Left kidney (tissue), 2 donors: ENCODE data around the gene MUC5AC. TPM values are rescaled to one million over a fixed set of nuclear protein-coding genes. Genes with fewer than 3 reads are reported as not detected.

Source experiments
- DNase-seq: peaks from one replicate; pipeline ENCODE4 v3.0.0-alpha.2; 2013
- polyA plus RNA-seq: library from polyadenylated mRNA; unstranded; fragments of 120-200 nt; gene quantifications from one replicate; pipeline ENCODE4 v1.2.1, GENCODE V29; 2013; ENCODE audit not compliant: insufficient read length

Gene MUC5AC
- polyA plus RNA-seq, 1 donor = 0.03 TPM

DNA sequence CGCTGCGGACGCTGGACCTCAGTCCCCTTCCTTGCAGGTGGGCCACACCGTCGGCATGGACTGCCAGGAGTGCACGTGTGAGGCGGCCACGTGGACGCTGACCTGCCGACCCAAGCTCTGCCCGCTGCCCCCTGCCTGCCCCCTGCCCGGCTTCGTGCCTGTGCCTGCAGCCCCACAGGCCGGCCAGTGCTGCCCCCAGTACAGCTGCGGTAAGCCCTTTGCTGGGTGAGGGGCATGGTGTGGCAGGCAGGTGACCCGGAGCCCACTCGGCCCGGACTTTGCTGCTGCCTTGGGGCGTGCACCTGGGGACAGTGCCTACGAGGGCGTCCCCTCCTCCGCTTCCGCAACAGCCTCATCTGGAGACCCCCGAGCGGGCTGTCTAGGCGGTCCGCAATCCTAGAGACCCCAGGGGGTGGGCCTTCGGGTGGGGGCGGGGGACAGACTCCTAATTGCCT, 39.7 kb downstream of the MUC5AC start:
- no peak for DNase-seq

DNA sequence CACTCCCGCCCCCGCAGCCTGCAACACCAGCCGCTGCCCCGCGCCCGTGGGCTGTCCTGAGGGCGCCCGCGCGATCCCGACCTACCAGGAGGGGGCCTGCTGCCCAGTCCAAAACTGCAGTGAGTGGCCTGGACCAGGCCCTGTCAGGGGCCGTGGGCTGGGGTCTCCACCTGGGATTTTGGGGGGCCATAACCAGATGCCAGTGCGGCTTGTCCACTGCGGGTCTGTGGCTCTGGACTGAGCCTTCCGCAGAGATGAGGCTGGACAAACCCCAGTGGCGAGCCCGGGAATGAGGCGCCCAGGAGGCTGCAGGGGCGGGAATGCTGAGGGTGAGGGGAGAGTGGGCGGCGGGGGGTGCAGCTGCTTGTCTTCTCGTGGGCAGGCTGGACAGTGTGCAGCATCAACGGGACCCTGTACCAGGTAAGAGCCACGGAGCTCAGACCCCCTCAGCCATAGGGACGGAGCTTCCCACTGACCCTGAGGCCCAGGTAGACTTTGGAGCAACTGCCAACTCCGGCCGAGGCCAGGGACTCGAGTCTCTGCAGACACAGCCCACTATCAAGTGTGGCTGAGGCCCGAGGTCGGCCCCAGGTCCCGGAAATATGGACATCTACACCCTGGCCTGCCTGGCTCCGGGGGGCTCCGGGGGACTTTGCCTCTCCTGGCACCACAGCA, 40.3 kb downstream of the MUC5AC start:
- DNase-seq = no peak

DNA sequence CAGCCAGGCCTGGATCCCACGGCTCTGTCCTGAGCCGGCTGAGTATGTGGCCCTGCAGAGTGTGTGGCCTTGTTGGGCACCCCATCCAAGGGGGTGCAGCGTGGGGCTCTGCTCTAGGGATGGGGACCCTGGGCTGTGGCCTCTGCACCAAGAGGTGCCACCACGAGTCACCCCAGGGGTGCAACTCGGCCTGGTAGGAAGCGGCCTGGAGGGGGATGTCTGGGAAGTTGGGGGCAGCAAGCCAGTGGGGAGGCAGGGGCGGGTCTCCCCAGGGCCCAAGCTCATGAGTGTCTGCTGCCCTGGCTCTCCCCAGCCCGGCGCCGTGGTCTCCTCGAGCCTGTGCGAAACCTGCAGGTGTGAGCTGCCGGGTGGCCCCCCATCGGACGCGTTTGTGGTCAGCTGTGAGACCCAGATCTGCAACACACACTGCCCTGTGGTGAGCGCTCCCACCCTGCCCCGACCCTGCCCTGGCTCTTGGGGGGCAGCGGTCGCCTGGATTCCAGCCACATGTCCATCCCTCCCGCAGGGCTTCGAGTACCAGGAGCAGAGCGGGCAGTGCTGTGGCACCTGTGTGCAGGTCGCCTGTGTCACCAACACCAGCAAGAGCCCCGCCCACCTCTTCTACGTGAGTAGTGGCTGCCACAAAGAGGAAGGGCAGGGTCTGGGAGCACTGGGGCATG, 40.9 kb downstream of the MUC5AC start:
- no peak for DNase-seq

DNA sequence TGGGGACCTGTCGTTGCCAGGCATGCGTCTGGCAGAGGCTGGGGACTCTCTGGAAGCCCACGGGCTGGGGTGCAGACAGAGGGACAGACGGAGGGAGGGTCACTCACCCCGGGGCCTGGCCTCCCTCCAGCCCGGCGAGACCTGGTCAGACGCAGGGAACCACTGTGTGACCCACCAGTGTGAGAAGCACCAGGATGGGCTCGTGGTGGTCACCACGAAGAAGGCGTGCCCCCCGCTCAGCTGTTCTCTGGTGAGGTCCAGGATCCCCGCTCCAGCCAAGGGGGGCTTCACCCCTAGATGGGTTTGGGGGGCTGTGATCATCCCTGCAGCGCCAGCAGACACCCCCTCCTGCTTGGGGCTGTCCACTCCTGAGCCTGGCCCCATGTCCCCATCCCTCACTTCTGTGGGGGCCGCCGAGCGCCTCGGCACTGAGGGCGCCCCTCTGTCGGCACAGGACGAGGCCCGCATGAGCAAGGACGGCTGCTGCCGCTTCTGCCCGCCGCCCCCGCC, 41.5 kb downstream of the MUC5AC start:
- no peak for DNase-seq

DNA sequence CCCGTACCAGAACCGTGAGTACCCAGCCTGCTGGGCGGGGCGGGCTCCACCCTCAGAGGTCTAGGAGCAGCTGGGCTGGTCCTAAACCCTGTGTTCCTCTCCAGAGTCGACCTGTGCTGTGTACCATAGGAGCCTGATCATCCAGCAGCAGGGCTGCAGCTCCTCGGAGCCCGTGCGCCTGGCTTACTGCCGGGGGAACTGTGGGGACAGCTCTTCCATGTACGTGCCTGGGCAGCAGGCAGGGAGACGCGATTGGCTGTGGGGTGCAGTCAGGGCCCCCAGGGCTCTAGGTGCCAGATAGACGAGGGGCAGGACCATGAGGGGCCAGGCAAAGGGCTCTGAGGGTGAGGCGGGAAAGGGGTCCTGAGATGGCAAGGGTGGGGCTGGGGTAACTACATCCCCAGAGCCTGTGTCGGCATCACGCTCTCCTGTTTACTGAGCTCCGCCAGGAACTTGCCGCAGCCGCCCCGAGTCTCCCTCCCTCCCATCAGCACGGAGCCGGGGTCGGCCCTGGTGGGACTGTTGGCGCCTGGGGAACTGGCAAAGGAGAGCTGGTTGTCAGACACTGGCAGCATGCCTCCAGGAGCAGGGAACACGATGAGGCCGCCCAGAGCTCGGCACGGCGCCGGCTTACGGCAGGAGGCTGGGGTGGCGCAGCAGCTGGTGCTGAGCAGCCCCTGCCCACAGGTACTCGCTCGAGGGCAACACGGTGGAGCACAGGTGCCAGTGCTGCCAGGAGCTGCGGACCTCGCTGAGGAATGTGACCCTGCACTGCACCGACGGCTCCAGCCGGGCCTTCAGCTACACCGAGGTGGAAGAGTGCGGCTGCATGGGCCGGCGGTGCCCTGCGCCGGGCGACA, 42.2 kb downstream of the MUC5AC start:
- no peak for DNase-seq

DNA sequence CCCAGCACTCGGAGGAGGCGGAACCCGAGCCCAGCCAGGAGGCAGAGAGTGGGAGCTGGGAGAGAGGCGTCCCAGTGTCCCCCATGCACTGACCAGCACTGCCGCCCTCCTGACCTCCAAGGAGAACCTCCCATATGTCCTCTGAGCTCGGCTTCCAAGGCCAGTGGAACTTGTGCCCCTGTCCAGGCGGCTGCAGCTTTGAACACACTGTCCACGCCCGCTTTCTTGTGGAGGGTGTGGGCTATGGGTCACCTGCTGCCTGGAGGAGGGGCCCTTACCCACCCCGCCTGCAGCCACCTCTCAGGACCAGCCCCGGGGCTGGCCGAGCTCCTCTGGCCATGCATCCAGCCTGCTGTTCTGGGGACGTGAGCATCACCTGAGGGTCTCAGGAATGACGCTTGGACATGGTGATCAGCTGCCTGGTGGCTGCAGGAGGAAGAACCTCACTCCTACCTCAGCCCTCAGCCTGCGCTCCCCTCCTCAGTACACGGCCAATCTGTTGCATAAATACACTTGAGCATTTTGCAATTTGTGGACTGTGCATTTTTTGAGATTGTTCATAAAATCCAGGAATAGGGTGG, 42.9 kb downstream of the MUC5AC start:
- no peak for DNase-seq

DNA sequence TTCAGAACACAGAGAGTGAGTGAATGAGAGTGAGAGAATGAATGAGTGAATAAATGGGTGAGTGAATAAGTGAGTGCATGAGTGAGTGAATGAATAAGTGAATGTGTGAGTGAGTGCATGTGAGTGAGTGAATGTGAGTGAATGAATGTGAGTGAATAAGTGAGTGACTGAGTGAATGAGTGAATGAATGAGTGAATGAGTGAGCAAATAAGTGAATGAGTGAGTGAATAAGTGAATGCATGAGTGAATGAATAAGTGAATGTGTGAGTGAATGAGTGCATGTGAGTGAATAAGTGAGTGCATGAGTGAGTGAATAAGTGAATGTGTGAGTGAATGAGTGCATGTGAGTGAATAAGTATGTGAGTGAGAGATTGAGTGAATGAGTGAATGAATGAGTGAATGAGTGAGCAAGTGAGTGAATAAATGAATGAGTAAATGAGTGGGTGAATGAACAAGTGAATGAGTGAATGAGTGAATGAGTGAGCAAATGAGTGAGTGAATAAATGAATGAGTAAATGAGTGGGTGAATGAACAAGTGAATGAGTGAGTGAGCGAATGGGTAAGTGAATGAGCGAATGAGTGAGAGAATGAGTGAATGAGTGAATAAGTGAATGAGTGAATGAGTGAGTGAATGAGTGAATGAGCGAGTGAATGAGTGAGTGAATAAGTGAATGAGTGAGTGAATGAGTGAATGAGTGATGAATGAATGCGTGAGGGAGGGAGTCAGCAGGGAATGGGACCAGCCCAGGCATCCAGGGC, 43.8 kb downstream of the MUC5AC start:
- no peak for DNase-seq

DNA sequence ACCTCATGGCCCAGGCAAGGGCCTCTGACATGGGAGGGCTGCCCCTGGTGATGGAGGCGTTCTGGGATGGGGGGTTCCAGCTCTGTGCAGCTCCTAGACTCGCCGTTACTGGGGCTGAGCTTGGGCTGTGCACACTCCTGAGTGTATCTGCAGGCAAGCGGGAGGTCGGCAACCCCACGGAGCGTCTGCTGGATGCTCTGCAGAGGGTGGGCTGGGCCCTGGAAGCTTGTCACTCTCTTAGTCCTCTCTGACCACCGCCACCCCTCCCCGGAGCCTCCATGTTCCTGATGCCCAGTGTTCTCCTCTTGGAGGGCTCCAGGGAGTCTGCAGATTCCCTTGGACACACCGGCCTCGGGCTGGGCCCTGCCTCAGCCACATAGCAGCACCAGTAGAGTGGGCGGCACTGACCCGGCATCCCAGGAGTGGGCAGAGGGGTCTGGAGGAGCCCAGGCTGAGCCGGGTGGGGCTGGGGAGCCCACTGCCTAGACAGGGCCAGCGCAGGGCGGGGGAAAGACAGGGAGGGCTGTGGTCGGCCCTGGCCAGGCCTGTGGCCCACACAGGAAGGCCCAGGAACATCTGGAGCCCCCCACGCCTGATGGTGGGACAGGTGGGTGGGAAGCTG, 44.5 kb downstream of the MUC5AC start:
- DNase-seq = no peak

DNA sequence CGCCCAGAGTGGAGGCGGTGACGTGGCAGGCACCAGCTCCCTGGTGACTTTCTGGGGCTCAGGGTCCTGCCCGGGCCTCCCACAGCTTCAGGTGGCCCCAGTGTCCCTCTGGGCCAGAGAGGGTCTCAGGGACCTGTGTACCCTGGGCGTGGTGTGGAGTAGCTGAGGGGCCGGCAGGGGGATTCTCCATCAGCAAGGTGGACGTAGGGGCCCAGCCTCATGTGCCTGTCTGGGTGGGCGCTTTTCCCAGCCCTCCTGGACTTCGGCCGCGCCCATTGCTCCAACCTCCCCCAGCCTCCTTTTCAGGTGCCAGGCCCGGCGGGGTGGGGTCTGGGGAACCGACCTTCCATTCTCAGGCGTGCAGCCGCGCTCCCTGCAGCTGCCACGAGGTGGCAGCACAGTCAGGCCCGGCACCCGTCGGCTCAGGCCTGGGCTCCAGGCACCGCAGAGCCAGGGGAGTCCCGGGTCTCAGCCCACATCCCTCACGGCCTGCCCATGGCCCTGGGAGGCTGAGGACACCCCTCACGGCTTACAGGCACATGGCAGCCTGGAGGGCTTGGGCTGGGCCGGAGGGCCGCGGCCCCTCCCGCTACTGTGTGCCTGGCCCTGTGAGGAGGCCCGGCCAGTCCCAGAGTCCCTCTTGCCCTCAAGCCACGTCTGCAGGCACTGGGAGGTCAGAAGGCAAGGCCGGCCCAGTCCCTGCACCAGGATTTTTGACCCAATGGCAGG, 45.2 kb downstream of the MUC5AC start:
- no peak for DNase-seq

DNA sequence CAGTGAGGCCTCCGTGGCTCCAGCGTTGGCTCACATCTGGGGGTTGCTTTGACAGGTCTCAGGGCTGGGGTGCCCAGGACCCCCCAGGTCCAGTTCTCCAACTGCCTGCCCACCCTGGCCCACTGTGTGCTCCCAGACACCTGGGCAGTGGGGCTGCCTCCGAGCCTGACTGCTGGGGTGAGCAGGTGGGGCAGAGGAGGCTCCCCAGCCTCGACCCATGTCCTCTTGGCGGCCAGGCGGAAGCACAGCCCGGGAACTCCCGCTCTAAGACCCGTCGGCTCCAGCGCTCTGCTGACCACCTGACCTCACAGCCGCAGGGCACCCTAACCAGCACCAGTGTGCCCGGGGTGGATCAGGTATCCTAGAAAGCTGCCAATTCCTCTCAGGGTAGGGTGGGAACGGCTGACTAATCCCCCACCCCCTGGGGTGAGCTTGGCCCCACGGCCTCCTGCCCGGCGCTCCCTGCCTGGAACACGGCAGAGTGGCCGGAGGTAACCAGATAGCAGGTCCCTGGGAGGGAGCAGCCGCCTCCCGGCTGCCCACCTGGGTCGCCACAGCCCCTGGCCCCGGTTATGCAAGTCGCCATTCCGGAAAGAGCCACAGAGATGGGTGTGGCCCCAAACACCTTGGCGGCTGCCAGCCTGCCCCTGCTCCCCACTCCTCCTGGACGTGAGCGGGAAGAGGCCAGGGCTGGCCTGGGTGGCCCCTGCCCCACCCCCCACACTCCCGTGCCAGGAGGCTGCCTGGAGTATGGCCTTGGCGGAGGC, 45.9 kb downstream of the MUC5AC start:
- no peak for DNase-seq

DNA sequence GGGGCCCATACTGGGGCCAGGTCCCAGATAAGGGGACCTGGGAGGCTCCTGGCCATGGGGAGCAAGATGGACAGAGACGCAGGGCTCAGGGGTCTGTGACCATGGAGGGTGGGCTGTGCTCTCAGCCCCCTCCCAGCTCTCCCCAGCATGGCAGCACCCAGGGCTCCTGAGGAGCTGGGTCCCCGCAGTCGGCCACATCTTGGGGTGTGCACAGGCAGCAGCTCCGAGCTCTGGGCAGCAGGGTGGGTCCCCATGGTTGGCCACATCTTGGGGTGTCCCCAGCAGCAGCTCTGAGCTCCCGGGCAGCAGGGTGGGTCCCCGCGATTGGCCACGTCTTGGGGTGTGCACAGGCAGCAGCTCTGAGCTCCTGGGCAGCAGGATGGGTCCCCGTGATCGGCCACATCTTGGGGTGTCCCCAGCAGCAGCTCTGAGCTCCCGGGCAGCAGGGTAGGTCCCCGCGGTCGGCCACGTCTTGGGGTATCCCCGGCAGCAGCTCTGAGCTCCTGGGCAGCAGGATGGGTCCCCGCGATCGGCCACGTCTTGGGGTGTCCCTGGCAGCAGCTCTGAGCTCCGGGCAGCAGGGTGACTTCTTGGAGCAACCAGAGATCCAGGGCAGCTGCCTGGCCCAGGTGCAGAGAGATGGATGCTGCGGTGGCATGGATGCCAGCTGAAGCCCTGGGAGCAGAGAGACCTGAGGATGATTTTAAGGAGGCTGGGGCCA, 46.8 kb downstream of the MUC5AC start:
- DNase-seq = no peak

DNA sequence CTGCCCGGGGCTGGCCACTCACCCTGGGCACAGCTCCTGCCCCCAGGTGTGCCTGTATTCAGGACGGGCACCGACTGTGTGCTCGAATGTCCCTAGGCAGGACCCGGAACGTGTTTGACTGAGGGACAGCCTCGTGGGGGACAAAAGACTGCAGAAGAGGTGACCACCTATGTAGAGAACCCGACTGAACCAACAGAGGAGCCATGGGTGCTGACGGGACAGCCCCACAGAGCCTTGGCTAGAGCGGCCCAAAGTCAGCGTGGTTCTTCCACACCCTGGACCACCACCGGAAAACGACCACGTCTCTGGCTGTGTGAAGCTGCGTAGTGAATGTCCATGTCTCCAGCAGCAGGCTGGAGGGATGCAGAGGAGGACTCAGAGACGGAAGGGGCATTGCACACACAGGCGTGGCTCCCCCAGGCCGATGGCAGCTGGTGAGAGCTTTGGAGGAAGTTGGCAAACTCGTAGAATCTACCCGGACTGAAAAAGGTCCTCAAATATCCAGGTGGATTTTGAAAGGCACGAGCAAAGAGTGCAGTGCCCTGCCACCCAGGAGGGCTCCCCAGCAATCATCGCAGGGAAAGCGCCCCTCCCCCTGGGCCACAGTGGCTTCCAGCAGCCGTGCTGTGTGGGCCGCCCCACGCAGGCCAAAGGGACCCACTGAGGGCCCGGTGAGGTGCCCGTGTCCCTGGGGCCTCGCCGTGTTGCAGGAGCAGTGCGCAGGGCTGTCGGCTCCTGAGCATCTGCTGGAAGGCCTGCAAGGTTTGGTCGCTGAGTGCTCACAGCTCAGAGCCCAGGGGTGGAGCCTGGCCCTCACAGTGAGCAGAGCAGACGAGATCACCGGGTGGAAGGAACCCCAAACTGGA, 47.6 kb downstream of the MUC5AC start:
- DNase-seq = no peak

DNA sequence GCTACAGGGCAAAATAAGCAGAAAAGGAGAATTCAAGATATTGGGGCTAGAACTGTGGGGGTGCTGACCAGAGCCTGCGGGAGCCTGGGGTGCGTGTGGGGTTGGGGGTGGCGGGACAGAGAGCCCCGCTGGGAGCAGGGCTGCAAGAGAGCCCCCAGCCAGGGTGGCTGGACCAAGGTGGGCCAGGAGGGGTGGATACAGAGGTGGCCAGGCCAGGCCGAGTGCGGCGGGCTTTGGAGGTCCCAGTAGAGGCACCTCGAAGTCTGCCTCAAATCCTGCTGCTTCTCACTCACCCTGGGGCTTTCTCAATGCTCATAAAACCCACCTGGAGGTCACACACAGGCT, 48.2 kb downstream of the MUC5AC start:
- DNase-seq = no peak

DNA sequence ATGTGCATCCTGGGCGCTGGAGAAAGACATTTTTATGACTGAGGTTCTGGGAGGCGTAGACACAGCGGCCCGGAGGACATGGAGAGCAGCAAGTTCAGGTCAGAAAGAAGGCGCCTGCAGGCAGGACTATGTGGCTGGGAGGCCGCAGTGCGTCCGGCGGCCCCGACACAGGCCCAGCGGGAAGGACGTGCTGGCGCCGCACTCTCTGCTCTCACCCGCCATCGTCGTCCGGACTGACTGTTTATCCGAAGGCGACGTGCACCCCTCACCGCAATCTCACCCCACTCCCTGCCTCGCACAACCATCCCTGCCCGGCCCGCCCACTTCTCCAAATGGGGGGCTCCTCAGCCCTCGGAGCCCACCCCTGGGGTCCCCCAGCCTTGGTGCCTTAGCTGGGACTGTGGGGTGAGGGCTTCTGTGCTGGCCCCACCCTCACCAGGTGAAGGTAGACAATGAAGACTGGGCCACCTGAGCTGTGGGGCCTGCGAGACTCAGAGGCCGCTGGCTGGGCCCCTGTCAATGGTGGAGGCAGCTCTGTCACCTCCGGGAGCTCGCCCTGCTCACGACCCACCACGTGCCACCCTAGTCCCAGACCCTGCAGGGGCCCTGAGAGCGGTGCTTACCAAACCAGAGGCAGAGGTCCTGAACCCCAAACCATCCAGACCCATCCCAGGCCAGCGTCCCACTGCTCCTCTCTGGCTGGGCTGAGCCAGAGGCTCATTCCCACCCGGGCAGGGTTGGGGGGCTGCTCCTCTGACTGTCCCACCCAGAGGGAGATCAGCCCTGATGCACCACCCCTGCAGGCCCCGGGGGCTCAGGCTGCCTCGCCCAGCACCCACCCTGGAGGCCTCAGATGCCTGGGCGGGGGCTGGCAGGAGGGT, 48.9 kb downstream of the MUC5AC start:
- DNase-seq = no peak

DNA sequence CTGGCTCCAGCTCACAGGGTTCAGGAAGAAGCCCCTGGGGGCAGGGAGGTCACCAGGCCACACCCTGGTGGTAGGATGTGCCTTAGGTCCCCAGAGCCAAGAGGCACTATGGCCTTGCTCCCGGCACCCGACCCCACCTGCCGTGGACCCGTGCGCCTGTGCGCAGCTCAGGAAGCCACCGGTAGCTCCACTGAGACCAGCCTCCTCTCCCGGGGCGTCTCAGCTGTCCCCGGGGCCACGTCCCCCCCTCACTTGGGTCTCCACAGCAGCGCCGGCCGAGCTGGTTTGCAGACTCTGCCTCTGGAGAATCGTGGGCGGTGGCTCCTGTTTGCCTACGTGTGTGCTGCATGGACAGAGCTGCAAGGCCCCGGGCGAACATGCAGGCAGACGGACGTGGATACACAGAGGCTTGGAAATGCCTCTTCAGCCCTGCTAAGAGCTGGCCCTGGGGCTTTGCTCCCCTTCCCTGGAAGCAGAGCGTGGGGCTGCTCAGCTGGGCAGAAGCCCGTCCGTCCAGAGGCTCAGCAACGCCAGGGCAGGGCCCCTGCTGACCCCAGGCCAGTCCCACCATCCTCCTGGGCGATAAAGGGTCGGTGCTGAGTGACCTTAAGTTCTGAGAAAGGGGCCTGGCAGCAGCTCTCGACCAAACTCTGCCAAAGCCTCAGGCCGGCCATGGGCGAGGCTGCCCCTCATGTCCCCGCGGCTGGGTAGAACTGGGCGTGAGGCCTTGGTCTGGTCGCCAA, 49.8 kb downstream of the MUC5AC start:
- DNase-seq = no peak

DNA sequence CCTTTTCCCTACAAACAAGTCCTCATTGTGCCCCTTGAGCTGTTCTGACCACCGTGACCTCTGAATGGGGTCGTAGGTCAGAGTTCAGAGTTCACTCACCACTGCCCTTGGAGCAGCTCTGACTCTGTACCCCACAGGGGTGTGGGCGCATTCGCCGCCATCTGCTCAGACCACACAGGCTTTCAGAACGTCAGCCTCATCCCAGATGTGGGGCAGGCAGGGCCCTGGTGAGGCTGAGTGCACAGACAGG, 50.3 kb downstream of the MUC5AC start:
- no peak for DNase-seq
